ENCODE data around the gene ASF1B.
"Not testable (repeated sequence)": the region's sequence is repeated elsewhere in the genome, so short reads cannot be mapped to it uniquely, and the experiment has no call there.

ASF1B gene
- 1.2 to 1.9 (median 1.7) reads per million in 3 donors for total RNA-seq

DNA sequence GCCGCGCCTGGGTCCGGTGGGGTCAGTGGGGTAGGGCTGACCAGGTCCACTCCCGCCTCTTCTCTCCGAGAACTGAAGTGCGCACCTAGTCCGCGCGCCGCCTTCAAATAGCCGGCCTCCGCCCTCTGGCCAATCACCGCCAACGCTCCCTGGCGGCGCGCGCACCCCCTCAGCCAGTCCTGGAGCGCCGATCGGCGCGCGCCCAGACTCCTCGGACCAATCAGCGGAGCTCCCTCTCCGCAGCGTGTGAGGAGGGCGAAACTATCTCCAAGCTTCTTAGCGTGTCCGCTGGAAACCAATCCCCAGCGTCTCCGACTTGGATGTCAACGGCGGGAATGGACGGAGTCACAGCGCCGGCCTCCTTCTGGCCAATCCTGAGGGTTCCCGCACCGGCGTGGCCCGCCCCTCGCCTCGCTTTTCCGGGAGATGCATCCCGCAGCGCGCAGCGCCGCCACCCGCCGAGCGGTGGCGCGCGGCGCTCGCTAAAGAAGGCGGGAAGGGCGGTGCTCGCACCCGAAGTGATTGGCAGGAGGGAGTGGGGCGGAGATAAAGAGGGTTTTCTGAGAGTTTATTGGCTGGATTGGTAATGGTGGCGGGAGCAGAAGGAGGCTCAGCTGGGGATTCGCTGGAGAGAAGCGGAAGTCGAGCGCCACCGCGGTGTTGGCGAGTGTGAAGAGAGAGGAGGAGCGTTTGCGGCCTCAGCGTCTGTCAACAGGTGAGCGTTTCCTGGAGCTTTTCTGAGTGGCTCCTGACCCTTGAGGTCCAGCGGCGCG is at the start of gene ASF1B:
Gene ASF1B (minus strand): TSS at position 81 of the 773 bp plus-strand sequence. CDS start 133 bp downstream, outside the sequence.
- peaks cover 16% of the 10 kb centered on the region for H3K4me1 ChIP-seq (ENCODE audit: control insufficient read depth, insufficient read depth, low read length, poor library complexity, severe bottlenecking)
- no peaks in the 10 kb centered on the region for H3K36me3 ChIP-seq (ENCODE audit: control insufficient read depth, insufficient read depth, low read length)
- no peaks in the 10 kb centered on the region for H3K27me3 ChIP-seq (replicated peaks; ENCODE audit: control insufficient read depth, insufficient read depth, low read length, poor library complexity, severe bottlenecking)
- H3K9me3 ChIP-seq (ENCODE audit: control insufficient read depth, low read length): no peaks in the 10 kb centered on the region
- H3K4me3 ChIP-seq (ENCODE audit: insufficient read depth, low read depth, low read length, poor library complexity, severe bottlenecking): peak within 1 kb of the TSS; percentile 83
- DNase-seq: peak; percentile 97 to 98 (median 97)
- H3K27ac ChIP-seq (ENCODE audit: insufficient read depth, low read length, poor library complexity, severe bottlenecking): peak within 1 kb of the TSS; percentile 96

DNA sequence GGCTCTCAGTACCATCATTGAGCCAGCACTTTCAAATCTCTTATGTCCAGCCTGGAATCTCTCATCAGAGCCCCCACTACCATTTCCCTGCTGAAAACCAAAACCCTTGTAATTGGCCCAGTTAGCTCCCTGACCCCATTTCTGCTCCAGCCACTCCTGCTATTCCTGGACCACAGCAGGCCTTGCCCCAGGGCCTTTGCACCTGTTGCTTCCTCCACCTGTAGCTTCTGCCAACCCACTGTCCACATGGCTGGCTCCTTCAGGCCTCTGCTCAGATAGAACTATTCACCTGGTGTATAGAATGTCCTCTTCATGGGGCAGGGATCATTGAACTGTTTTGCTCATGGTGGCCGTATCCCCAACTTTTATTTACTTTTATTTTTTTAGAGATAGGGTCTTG is 49.3 kb upstream of the ASF1B start:
- H3K4me1 ChIP-seq (ENCODE audit: control insufficient read depth, insufficient read depth, low read length, poor library complexity, severe bottlenecking); H3K27ac ChIP-seq (ENCODE audit: insufficient read depth, low read length, poor library complexity, severe bottlenecking); DNase-seq; H3K9me3 ChIP-seq (ENCODE audit: control insufficient read depth, low read length); H3K4me3 ChIP-seq (ENCODE audit: insufficient read depth, low read depth, low read length, poor library complexity, severe bottlenecking); H3K27me3 ChIP-seq (replicated peaks; ENCODE audit: control insufficient read depth, insufficient read depth, low read length, poor library complexity, severe bottlenecking); H3K36me3 ChIP-seq (ENCODE audit: control insufficient read depth, insufficient read depth, low read length): not testable (repeated sequence)

DNA sequence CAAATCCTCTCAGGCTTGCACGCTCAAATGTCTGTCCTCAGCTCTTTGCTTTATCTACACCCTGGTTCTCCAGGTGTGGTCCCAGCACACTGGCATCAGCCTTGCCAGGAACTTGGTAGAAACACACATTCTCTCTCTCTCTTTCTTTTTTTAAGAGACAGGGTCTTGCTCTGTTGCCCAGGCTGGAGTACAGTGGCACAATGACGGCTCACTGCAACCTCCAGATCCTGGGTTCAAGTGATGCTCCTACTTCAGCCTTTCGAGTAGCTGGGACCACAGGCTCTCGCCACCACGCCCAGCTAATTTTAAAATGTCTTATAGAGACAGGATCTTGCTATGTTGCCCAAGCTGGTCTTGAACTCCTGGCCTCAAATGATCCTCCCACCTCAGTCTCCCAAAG is 48.8 kb upstream of the ASF1B start:
- Histone ChIP-seq H3K36me3 (ENCODE audit: control insufficient read depth, insufficient read depth, low read length) (no peaks in the 10 kb centered on the region), H3K9me3 (ENCODE audit: control insufficient read depth, low read length) (no peaks in the 10 kb centered on the region), H3K4me3 (ENCODE audit: insufficient read depth, low read depth, low read length, poor library complexity, severe bottlenecking) (no peak overlapping the region), H3K27me3 (replicated peaks; ENCODE audit: control insufficient read depth, insufficient read depth, low read length, poor library complexity, severe bottlenecking) (no peaks in the 10 kb centered on the region), H3K4me1 (ENCODE audit: control insufficient read depth, insufficient read depth, low read length, poor library complexity, severe bottlenecking) (no peaks in the 10 kb centered on the region), H3K27ac (ENCODE audit: insufficient read depth, low read length, poor library complexity, severe bottlenecking) (no peak overlapping the region)
- DNase-seq: no peak

DNA sequence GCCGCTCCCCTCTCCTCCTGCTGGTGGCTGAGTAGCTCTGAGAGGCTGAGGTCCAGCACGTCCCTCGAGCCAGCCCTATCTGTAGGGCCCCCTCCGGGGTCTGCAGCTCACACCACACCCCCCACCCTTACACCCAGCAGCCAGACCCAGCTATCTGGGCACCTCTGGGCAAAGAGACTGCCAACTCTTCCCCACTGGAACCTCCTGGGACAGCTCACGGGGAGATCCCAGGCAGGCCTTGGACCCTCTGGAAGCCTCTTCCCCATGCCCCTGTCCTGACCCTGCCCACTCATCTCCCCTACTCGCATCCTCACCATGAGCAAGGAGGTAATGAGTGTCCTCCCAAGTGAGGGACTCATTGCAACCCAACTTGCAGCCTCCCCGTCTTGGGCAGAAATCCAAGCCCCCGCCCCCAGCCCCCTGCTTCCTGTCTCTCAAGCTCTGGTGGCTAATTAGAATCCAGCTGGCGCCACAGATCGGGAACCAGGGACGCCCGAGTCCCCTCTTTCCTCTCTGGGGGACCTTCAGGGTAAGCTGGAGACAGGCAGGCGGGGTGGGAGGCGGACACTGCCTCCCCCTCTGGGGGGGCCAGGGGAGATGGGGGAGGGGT is 47.5 kb upstream of the ASF1B start:
- Histone ChIP-seq H3K9me3 (ENCODE audit: control insufficient read depth, low read length) (no peaks in the 10 kb centered on the region), H3K27me3 (replicated peaks; ENCODE audit: control insufficient read depth, insufficient read depth, low read length, poor library complexity, severe bottlenecking) (no peaks in the 10 kb centered on the region), H3K36me3 (ENCODE audit: control insufficient read depth, insufficient read depth, low read length) (no peaks in the 10 kb centered on the region), H3K4me3 (ENCODE audit: insufficient read depth, low read depth, low read length, poor library complexity, severe bottlenecking) (no peak overlapping the region), H3K4me1 (ENCODE audit: control insufficient read depth, insufficient read depth, low read length, poor library complexity, severe bottlenecking) (no peaks in the 10 kb centered on the region), H3K27ac (ENCODE audit: insufficient read depth, low read length, poor library complexity, severe bottlenecking) (no peak overlapping the region)
- DNase-seq: no peak

DNA sequence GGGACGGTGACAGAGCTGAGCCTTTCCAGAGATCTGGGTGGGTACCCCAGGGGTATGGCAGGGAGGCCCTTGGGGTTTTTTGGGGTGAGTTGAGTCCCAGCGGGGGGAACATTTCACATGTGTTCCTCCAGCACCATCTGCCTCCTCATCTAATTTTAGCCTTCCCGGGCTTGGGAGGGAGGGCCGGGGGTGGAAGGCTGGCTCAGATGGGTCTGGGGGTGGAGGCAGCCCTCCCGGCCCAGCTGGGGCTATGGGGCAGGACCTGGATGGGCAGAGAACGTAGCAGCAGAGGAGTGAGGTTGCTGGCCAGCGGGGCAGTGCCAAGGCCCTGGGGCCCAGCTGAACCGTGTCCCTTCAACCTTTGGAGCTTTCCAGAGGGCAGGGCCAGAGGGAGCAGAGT is 46.1 kb upstream of the ASF1B start:
- H3K27me3 ChIP-seq (replicated peaks; ENCODE audit: control insufficient read depth, insufficient read depth, low read length, poor library complexity, severe bottlenecking): no peaks in the 10 kb centered on the region
- no peaks in the 10 kb centered on the region for H3K4me1 ChIP-seq (ENCODE audit: control insufficient read depth, insufficient read depth, low read length, poor library complexity, severe bottlenecking)
- no peak for DNase-seq
- no peaks in the 10 kb centered on the region for H3K9me3 ChIP-seq (ENCODE audit: control insufficient read depth, low read length)
- H3K27ac ChIP-seq (ENCODE audit: insufficient read depth, low read length, poor library complexity, severe bottlenecking): no peak overlapping the region
- no peak overlapping the region for H3K4me3 ChIP-seq (ENCODE audit: insufficient read depth, low read depth, low read length, poor library complexity, severe bottlenecking)
- no peaks in the 10 kb centered on the region for H3K36me3 ChIP-seq (ENCODE audit: control insufficient read depth, insufficient read depth, low read length)

DNA sequence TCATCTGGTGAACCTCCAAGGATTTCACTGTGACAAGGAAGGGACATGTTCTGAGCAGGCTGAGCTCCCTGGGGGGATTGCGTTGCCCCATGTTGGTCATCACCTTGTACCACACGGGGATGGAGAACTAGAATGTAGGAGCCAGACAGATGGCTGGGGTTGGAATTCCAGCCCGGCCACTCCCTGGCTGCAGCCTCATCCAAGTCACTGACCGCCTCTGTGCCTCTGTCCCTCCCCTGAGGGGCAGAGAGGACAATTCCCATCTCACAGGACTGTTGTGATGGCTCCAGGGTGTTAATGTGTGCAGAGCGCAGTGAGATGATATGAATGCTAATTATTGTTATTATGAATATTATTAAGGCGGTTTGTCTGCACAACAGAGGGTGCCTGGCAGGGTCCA is 45.5 kb upstream of the ASF1B start:
- H3K4me3 ChIP-seq (ENCODE audit: insufficient read depth, low read depth, low read length, poor library complexity, severe bottlenecking): no peak overlapping the region
- DNase-seq: no peak
- H3K27ac ChIP-seq (ENCODE audit: insufficient read depth, low read length, poor library complexity, severe bottlenecking): no peak overlapping the region
- no peaks in the 10 kb centered on the region for H3K27me3 ChIP-seq (replicated peaks; ENCODE audit: control insufficient read depth, insufficient read depth, low read length, poor library complexity, severe bottlenecking)
- no peaks in the 10 kb centered on the region for H3K4me1 ChIP-seq (ENCODE audit: control insufficient read depth, insufficient read depth, low read length, poor library complexity, severe bottlenecking)
- H3K36me3 ChIP-seq (ENCODE audit: control insufficient read depth, insufficient read depth, low read length): no peaks in the 10 kb centered on the region
- no peaks in the 10 kb centered on the region for H3K9me3 ChIP-seq (ENCODE audit: control insufficient read depth, low read length)

DNA sequence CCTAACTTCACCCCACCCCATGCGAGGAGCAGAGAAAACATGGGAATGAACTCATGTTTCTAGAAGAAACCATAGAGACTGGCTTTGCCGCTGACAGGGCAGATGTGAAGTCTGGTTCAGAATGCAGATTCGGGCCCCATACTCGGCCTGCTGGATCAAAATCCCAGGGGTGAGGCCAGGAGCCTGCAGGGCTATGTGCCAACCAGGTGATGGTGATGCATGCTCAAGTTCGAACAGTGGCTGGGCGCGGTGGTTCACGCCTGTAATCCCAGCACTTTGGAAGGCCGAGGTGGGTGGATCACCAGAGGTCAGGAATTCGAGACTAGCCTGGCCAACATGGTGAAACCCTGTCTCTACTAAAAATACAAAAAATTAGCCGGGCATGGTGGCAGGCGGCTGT is 44.8 kb upstream of the ASF1B start:
- not testable (repeated sequence) for DNase-seq; H3K9me3 ChIP-seq (ENCODE audit: control insufficient read depth, low read length); H3K4me3 ChIP-seq (ENCODE audit: insufficient read depth, low read depth, low read length, poor library complexity, severe bottlenecking); H3K4me1 ChIP-seq (ENCODE audit: control insufficient read depth, insufficient read depth, low read length, poor library complexity, severe bottlenecking); H3K27ac ChIP-seq (ENCODE audit: insufficient read depth, low read length, poor library complexity, severe bottlenecking); H3K27me3 ChIP-seq (replicated peaks; ENCODE audit: control insufficient read depth, insufficient read depth, low read length, poor library complexity, severe bottlenecking); H3K36me3 ChIP-seq (ENCODE audit: control insufficient read depth, insufficient read depth, low read length)

DNA sequence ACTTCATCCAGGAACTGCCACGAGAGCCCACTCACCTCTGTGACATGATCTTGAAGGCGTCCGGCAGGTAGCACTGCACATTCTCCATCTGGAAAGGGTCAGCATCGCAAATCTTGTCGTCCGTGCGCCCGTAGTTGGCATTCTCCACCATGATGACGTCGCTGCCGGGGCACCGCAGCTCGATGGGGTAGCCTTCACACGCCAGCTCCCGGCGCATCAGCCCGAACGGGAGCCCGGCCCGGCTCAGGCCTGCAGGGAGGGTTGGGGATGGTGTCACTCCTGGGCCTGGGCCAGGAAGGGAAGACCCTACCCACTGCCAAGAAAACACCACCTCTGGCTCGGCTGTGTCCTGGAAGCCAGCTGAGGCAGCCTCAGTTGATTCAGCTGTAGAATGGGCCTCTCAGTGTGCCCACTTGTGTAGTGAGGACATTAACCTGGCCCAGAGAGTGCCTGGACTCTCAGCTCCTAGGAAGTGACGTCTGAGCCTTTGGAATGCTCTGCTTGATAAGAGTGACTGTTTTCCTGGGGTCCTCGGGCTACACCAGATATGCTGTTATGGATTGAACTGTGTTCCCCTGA is 41.2 kb upstream of the ASF1B start:
- Histone ChIP-seq H3K27ac (ENCODE audit: insufficient read depth, low read length, poor library complexity, severe bottlenecking) (no peak overlapping the region), H3K27me3 (replicated peaks; ENCODE audit: control insufficient read depth, insufficient read depth, low read length, poor library complexity, severe bottlenecking) (no peaks in the 10 kb centered on the region), H3K4me3 (ENCODE audit: insufficient read depth, low read depth, low read length, poor library complexity, severe bottlenecking) (no peak overlapping the region), H3K4me1 (ENCODE audit: control insufficient read depth, insufficient read depth, low read length, poor library complexity, severe bottlenecking) (no peaks in the 10 kb centered on the region), H3K36me3 (ENCODE audit: control insufficient read depth, insufficient read depth, low read length) (peaks cover 1% of the 10 kb centered on the region), H3K9me3 (ENCODE audit: control insufficient read depth, low read length) (no peaks in the 10 kb centered on the region)
- no peak for DNase-seq

DNA sequence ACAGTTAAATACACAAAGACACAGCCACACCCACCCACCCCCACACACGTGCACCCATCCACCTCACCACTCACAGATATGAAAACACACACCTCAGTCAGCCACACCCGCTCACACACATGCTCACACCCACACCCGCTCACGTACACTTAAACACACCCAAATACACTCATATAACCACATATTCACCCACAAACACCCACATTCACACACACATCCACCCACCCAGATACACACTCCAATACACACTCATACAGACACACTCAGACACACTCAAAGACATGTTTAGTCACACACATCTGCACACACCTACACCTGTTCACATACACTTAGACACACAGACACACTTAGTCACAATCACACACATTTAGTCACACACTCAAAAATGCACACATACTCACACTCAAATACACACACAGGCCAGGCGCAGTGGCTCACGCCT is 39.0 kb upstream of the ASF1B start:
- Histone ChIP-seq H3K4me1 (ENCODE audit: control insufficient read depth, insufficient read depth, low read length, poor library complexity, severe bottlenecking) (no peaks in the 10 kb centered on the region), H3K27me3 (replicated peaks; ENCODE audit: control insufficient read depth, insufficient read depth, low read length, poor library complexity, severe bottlenecking) (no peaks in the 10 kb centered on the region), H3K27ac (ENCODE audit: insufficient read depth, low read length, poor library complexity, severe bottlenecking) (no peak overlapping the region), H3K36me3 (ENCODE audit: control insufficient read depth, insufficient read depth, low read length) (peaks cover 8% of the 10 kb centered on the region), H3K4me3 (ENCODE audit: insufficient read depth, low read depth, low read length, poor library complexity, severe bottlenecking) (no peak overlapping the region), H3K9me3 (ENCODE audit: control insufficient read depth, low read length) (no peaks in the 10 kb centered on the region)
- no peak for DNase-seq

DNA sequence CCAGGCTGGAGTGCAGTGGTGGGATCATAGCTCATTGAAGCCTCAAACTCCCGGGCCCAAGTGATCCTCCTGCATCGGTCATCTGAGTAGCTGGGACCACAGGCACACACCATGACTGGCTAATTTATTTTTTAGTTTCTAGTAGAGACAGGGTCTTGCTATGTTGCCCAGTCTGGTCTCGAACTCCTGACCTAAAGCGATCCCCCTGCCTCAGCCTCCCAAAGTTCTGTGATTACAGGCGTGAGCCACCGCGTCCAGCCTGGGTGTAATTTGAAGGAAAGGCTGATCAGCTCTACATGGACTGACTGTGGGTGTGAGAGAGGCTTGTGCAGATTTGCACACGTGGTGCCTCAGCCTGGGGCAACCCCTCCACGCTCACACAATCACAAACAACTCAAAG is 38.5 kb upstream of the ASF1B start:
- Histone ChIP-seq H3K36me3 (ENCODE audit: control insufficient read depth, insufficient read depth, low read length) (peaks cover 10% of the 10 kb centered on the region), H3K4me3 (ENCODE audit: insufficient read depth, low read depth, low read length, poor library complexity, severe bottlenecking) (no peak overlapping the region), H3K4me1 (ENCODE audit: control insufficient read depth, insufficient read depth, low read length, poor library complexity, severe bottlenecking) (no peaks in the 10 kb centered on the region), H3K9me3 (ENCODE audit: control insufficient read depth, low read length) (no peaks in the 10 kb centered on the region), H3K27me3 (replicated peaks; ENCODE audit: control insufficient read depth, insufficient read depth, low read length, poor library complexity, severe bottlenecking) (no peaks in the 10 kb centered on the region), H3K27ac (ENCODE audit: insufficient read depth, low read length, poor library complexity, severe bottlenecking) (no peak overlapping the region)
- DNase-seq: no peak
